ENCODE results near the gene SHF.
"Not testable (repeated sequence)": the region's sequence is repeated elsewhere in the genome, so short reads cannot be mapped to it uniquely, and the experiment has no call there.

Gene SHF

GRCh38 chr15:45187894-45188830 lies at the start of gene SHF:
SHF (minus strand) TSS chr15:45187966; CDS start chr15:45187951, 15 bp downstream.
- DNase-seq: peak; percentile 83

DNA sequence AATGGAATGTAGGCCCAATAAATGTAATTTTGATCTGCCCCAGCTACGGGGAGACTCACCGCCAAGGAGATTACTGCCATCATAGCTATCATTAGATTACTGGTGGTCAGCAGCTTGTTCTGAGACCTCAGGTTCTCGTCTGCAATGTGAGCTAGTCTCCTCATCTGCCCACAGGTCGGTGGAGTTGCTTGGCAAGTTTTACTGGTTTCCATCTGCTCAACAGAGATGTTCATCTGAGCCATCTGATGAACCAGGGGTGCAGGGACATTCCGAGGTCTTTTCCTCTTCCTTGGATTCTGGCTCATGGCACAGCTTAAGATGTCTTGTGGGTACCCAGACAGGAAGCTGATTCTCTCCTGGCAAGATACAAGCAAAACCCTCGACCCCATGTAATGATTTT lies 49.0 kb upstream of the SHF start:
- DNase-seq: not testable (repeated sequence)

DNA sequence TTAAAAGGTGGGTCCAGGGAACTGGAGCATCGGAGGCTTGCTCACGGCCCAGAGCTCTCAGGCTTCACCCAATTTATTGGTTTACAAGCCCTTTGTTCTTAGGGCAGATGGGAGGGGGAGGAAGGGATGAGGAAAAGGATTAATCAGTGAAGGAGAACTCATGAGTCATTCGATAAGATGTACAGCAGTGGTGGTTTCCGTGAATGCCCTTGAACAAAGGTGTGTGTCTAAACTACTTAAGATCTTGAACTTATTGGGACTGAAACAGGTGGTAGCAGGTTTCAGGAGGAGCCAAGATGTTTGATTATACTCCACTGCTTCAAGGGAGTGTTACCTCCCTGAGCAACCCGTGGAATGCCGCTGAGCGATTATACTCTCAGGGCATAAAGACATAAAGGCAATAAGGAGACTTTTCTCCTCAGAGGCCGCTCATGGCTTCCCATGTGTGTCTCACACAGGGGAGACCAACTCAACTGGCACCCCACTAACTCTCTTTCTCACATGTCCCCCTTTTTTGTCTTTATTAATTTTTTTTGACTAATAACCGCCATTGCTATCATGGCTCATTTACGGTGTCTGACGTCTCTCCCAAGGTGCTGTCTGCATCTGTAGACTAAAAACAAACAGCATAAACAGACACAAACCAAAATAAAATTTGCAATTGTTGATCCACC lies 46.9 kb upstream of the SHF start:
- no peak for DNase-seq

DNA sequence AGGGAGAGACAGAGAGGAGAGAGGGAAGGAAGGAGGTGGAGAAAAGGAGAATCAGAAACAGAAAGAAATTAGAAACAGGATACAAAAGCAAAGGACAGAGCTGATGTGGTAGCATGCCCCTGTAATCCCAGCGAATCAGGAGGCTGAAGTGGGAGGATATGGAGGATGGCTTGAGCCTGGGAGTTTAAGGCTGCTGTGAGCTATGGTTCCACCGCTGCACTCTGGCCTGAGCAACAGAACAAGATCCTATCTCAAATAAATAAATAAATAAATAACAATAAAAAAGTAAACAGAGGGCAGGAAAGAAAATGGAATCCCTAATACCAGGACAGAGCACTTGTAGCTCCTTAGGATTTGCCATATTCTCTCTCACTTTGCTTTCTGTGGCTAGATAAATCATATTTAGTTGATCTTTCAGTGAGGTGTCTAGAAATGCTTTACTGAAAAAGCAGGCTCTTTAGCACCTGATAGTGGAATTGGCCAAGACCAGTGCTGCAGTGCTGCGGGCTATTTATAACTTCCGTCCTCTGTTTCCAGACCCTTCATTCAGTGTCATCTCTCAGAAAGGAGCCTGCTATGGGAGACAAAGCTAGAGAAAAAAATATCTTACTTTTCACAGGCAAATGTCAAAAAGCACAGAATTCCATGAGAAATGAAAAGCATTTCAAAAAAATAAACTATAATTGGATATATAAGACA lies 44.2 kb upstream of the SHF start:
- no peak for DNase-seq

DNA sequence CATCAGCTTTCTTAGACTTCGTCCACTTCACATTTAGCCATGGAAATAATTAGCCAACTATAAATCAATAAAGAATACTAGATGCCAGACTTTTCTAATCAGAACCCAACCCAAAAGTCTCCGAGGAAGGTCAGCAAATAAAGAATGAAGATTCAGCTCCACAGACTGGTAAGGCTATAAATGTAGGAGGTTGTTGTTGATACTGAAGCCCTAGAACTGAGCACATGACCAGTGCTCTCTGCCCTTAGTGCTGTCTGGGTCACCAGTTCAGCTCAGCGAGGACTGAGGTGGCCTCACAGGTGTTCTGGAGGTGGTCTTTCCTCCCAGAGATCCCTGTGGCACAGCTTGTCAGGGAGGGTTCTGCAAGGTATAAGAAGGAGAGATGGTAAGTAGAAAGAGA lies 43.4 kb upstream of the SHF start:
- no peak for DNase-seq

- no peak for DNase-seq
Measured at GRCh38 chr15:45230245-45230965, 42.6 kb upstream of the SHF start.

DNA sequence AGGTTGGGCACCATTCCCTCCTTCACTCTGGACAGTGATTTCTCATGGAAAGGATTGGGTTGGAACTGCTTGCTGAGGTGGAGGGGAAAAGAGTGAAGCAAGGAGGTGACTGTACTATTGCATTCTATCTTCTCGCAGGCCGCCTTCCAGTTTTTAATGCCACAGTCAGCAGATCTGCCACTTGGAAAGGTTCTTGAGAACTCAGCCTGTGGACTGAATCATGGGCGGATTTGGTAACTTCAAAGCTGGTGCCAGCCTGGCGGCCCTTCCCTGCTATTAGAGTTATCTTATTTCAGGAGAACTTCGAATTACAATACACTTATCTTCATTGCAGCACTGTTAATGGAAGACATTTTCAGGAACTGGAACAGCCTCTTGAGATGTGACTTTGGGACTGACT lies 41.2 kb upstream of the SHF start:
- no peak for DNase-seq

DNA sequence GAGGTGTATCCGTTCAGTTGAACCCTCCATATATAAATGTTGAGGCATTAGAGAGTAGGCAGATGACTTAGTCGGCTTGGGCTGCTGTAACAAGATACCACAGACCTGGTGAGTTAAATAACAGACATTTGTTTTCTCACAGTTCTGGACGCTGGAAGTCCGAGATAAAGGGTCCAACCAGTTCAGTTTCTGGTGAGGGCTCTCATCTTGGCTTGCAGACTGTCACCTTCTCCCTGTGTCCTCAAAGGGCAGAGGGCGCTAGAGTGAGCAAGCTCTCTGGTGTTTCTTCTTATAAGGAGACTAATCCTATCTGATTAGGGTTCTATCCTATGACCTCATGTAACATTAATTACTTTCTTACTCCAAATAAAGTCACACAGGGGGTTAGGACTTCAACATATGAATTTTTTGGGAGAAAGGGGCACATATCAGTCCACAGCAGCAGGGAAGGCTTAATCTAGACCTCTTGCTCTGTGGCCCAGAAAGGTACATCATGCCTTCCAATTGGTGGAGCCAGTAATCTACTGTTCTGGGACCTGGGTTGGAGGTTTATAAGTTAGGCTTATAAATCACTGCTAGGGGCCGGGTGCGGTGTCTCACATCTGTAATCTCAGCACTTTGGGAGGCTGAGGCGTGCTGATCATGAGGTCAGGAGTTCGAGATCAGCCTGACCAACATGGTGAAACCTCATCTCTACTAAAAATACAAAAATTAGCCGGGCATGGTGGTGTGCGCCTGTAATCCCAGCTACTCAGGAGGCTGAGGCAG lies 37.9 kb upstream of the SHF start:
- DNase-seq: no peak

- no peak for DNase-seq
Measured at GRCh38 chr15:45224621-45225217, 37.0 kb upstream of the SHF start.

- no peak for DNase-seq
Measured at GRCh38 chr15:45221967-45222366, 34.2 kb upstream of the SHF start.

GRCh38 chr15:45221053-45221599 lies 33.4 kb upstream of the SHF start:
- no peak for DNase-seq

DNA sequence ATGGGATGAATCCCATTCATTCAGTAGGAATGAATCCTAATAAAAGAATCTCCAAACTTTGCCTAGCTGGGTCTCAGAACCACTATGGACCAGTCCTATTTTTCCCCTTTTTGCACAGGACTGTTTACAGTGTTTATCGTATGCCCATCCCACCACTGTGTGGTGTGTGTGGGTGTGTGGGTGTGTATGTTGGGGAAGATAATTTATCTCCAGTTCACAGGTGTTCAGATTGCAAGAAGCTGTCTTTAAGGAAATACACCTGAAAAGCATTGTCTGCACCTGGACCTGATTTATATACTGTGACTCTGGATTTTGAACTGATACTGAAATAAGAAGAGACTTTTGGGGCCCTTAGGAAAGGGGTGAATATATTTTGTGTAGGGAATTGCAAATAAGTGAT lies 24.7 kb upstream of the SHF start:
- DNase-seq: no peak

DNA sequence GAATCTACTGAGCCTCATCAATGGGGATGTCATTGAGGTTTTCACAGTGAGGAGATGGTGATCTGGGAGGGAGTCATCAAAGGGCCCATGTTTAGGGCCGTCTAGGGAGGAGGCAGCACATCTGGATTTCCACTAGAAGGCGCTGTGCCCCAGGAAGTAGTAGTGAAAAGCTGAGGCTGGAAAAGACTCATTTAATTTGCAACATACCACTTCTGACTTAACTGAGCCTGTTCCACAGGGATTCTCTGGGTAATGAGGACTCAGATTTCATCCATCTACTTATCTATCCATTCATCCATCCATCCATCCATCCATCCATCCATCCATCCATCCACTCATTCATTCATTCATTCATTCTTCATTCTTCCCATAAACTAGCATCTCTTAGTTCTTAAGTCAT lies 17.4 kb upstream of the SHF start:
- peak; percentile 45 for DNase-seq

GRCh38 chr15:45203182-45203581 lies 15.4 kb upstream of the SHF start:
- no peak for DNase-seq

DNA sequence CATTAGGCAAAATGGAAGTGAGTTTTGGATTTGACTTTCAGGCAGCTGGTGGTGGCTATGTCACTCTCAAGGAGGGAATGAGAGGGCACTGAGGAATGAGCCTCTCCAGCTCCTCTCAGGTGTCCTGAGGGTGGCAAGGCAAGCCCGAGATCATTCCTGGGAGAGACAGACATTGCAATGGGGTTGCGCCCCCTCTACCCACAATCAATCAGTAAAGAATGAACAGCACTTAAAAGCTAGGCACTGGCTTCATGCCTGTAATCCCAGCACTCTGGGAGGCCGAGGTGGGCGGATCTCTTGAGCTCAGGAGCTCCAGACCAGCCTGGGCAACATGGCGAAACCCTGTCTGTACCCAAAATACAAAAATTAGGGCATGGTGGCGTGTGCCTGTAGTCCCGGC lies 14.1 kb upstream of the SHF start:
- DNase-seq: no peak

- no peak for DNase-seq
Measured at GRCh38 chr15:45201557-45201859, 13.7 kb upstream of the SHF start.

DNA sequence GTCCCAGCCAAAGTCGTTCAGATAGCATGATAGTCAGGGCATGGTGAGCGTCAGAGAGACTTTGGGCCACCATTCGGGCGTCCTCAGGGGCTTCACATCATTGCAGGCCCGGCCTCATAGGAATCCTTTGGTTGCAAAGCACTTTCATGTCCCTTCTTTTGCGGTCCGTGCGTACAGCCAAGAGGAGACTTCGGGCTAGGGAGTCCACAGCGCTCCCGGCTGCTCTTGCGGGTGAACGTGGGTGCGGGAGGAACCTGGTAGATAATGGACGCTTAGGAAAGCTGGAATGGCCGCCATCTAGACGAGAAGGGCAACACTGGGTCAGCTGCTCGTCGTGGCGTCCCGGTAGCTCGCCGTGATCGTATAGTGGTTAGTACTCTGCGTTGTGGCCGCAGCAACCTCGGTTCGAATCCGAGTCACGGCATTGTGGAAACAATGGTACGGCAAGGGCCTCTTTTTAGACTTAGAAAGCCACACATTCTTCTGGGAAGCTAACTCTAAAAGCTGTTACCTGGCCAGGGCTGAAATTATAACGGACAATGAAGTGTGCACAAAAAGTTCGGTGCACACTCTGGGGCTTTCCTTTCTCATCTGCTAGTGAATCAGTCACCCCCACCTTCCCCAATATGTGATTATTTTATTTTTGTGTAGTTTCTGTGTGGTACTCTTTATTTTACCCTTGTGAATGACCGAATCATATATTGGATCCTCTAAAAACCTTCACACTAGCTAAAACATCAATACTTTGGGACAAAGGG lies 13.2 kb upstream of the SHF start:
- peak; percentile 62 for DNase-seq

DNA sequence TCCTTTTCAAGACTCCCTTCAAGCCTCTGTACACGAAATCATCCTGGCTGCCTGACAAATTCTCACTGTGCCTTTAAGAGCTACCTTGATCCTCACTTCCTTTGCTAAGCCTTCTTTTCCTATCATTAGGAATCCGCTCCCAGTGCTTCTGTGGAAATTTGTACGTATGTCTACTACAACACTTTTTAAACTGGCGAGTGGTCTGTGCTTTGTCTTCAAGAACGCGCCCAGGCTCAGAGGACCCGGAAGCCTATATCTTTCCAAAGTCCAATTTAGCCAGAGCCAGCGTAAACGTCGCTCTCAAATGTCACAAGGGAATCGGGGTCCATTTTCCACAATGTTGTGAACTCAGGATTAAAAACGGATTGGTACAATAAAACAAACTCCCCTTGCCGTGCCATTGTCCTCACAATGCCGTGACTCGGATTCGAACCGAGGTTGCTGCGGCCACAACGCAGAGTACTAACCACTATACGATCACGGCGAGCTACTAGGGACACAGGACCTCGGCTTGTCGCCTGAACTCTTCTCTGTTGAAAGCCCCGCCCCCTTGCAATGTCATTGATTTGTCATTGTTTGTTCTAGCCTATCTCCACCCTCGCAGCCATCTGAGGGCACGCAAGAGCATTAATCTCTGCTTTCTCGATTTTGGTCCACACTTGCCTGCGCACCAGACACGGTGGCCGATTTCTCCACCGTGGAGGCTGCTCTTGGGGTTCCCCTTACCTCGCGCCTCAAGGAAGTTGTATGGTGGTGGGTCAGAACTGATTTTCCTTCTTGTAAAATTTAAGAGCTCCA lies 12.4 kb upstream of the SHF start:
- DNase-seq: peak; percentile 99

- DNase-seq: no peak
Measured at GRCh38 chr15:45199136-45199810, 11.5 kb upstream of the SHF start.

Measured in activated T-cell treated with anti-CD3 and anti-CD28 coated beads for 4 hours (primary cell).